ENCODE results near the gene LRRC8B. TPM values are rescaled to one million over a fixed set of nuclear protein-coding genes. Genes with fewer than 3 reads are reported as not detected.
A peak's percentile ranks its signal among the peaks of the same experiment; 100 is the strongest.

LRRC8B gene
- total RNA-seq, 4 donors from 2014 or later: 8.7 to 19.5 (median 9.2) TPM

GRCh38 chr1:89566761-89567174 is 42.1 kb downstream of the LRRC8B start:
- DNase-seq: no peak
- H3K4me3 ChIP-seq: peak overlapping the region in 1 of 4 donors; percentile 15
- H3K27me3 ChIP-seq: no peaks in the 10 kb centered on the region
- intact Hi-C loops (cut with DNase I): no loop called here
- peak overlapping the region in 3 of 4 donors; percentile 50 to 72 (median 56) for H3K27ac ChIP-seq
- TF ChIP-seq CTCF (IDR thresholded peaks at IDR 0.05) (no peak), POLR2A (IDR thresholded peaks at IDR 0.05) (no peak)
- H3K4me1 ChIP-seq: peaks cover 0 to 21% (median 0%) of the 10 kb centered on the region in 3 donors
- H3K36me3 ChIP-seq: peaks cover 0 to 7% (median 0%) of the 10 kb centered on the region in 3 donors
- H3K9me3 ChIP-seq: no peaks in the 10 kb centered on the region
- WGBS, 2 donors: 25 to 27% methylated on average over 6 of the region's 6 CpGs

- 56 to 63% methylated on average over 3 of the region's 3 CpGs for WGBS, 2 donors
- intact Hi-C loops (cut with DNase I): no loop called here
- Histone ChIP-seq H3K4me3 (no peak overlapping the region), H3K27me3 (no peaks in the 10 kb centered on the region), H3K4me1 (peaks cover 0 to 21% (median 0%) of the 10 kb centered on the region in 3 donors), H3K9me3 (no peaks in the 10 kb centered on the region), H3K36me3 (peaks cover 0 to 7% (median 0%) of the 10 kb centered on the region in 3 donors), H3K27ac (peak overlapping the region in 1 of 4 donors; percentile 56)
- no peak for DNase-seq
- no peak for TF ChIP-seq CTCF (IDR thresholded peaks at IDR 0.05)
- TF ChIP-seq POLR2A (IDR thresholded peaks at IDR 0.05): no peak
Observed at GRCh38 chr1:89567797-89568196, 43.2 kb downstream of the LRRC8B start.

- intact Hi-C loops (cut with DNase I): no loop called here
- Histone ChIP-seq H3K4me1 (no peaks in the 10 kb centered on the region), H3K36me3 (peaks cover 0 to 18% (median 0%) of the 10 kb centered on the region in 3 donors), H3K9me3 (no peaks in the 10 kb centered on the region), H3K27me3 (no peaks in the 10 kb centered on the region), H3K27ac (no peak overlapping the region), H3K4me3 (no peak overlapping the region)
- no peak for DNase-seq
- TF ChIP-seq CTCF (IDR thresholded peaks at IDR 0.05) (no peak), POLR2A (IDR thresholded peaks at IDR 0.05) (no peak)
Observed at GRCh38 chr1:89573410-89573809, 48.8 kb downstream of the LRRC8B start.

- DNase-seq: no peak
- intact Hi-C loops (cut with DNase I): no loop called here
- H3K36me3 ChIP-seq: peaks cover 0 to 13% (median 0%) of the 10 kb centered on the region in 3 donors
- no peak overlapping the region for H3K4me3 ChIP-seq
- H3K27ac ChIP-seq: no peak overlapping the region
- no peaks in the 10 kb centered on the region for H3K27me3 ChIP-seq
- 60 to 96% methylated on average over 4 of the region's 4 CpGs for WGBS, 2 donors
- TF ChIP-seq POLR2A (IDR thresholded peaks at IDR 0.05) (no peak), CTCF (IDR thresholded peaks at IDR 0.05) (no peak)
- H3K9me3 ChIP-seq: no peaks in the 10 kb centered on the region
- no peaks in the 10 kb centered on the region for H3K4me1 ChIP-seq
Observed at GRCh38 chr1:89574621-89575020, 50.0 kb downstream of the LRRC8B start.

GRCh38 chr1:89575207-89575606 is 50.6 kb downstream of the LRRC8B start:
- Histone ChIP-seq H3K27ac (no peak overlapping the region), H3K27me3 (no peaks in the 10 kb centered on the region), H3K4me3 (no peak overlapping the region), H3K4me1 (no peaks in the 10 kb centered on the region), H3K9me3 (no peaks in the 10 kb centered on the region), H3K36me3 (peaks cover 0 to 16% (median 0%) of the 10 kb centered on the region in 3 donors)
- no peak for TF ChIP-seq CTCF (IDR thresholded peaks at IDR 0.05)
- TF ChIP-seq POLR2A (IDR thresholded peaks at IDR 0.05): no peak
- DNase-seq: no peak
- no CpG with 5 or more reads among the region's 1 CpG for WGBS, 2 donors
- intact Hi-C loops (cut with DNase I): no loop called here
